SU-DHL-6 (cell line): ENCODE data around the gene CHD5.

Experiments used
- H2AFZ ChIP-seq: fragments of 200-600 bp; sonication (generic); 2 replicates; pipeline ENCODE4 v1.6.1; 2014; ENCODE audit warnings: low read depth, mild to moderate bottlenecking, moderate library complexity, mixed read lengths, antibody characterized with exemption, low read length; ENCODE audit not compliant: severe bottlenecking
- H3F3A ChIP-seq: fragments of 200-600 bp; shearing (Covaris generic); 2 replicates; pipeline ENCODE4 v1.6.0; 2016; ENCODE audit warnings: antibody characterized with exemption, mild to moderate bottlenecking; ENCODE audit not compliant: insufficient read depth
- H3K27ac ChIP-seq: fragments of 200-600 bp; sonication (generic); 2 replicates; pipeline ENCODE4 v1.5.1; 2016; ENCODE audit warnings: low read depth, mild to moderate bottlenecking, low read length, moderate library complexity, mixed read lengths
- H3K27me3 ChIP-seq: fragments of 200-600 bp; sonication (generic), shearing (Covaris generic); 2 replicates; pipeline ENCODE4 v1.6.0; 2014; ENCODE audit warnings: mild to moderate bottlenecking, low read length
- H3K36me3 ChIP-seq: fragments of 200-600 bp; sonication (generic); 2 replicates; pipeline ENCODE4 v1.6.1; 2014; ENCODE audit warnings: mild to moderate bottlenecking, low read length, mixed read lengths
- H3K4me2 ChIP-seq: fragments of 300-600, 200-600 bp; shearing (Covaris generic), sonication (generic); 2 replicates; pipeline ENCODE4 v1.6.0; 2014; ENCODE audit warnings: low read length, low read depth, mild to moderate bottlenecking; ENCODE audit not compliant: poor library complexity, severe bottlenecking
- H3K4me3 ChIP-seq: fragments of 200-600 bp; sonication (generic); 2 replicates; pipeline ENCODE4 v1.5.1; 2014; ENCODE audit warnings: antibody characterized with exemption, low read length, mild to moderate bottlenecking, mixed read lengths; ENCODE audit not compliant: insufficient read depth, poor library complexity, severe bottlenecking
- H3K79me2 ChIP-seq: fragments of 200-600 bp; sonication (generic); 2 replicates; pipeline ENCODE4 v1.6.1; 2014; ENCODE audit warnings: mild to moderate bottlenecking, low read length, moderate library complexity; ENCODE audit not compliant: insufficient read depth
- H3K9ac ChIP-seq: fragments of 200-600 bp; sonication (generic); 2 replicates; pipeline ENCODE4 v1.7.0; 2014; ENCODE audit warnings: mild to moderate bottlenecking, low read length
- H3K9me2 ChIP-seq: fragments of 200-600 bp; sonication (generic); replicated peaks from 2 replicates; pipeline ENCODE4 v1.6.1; 2014; ENCODE audit warnings: low read length; ENCODE audit not compliant: insufficient read depth
- H3K9me3 ChIP-seq: fragments of 200-600 bp; sonication (generic); 2 replicates; pipeline ENCODE4 v1.6.1; 2014; ENCODE audit warnings: low read length, mixed read lengths; ENCODE audit not compliant: insufficient read depth
- H4K20me1 ChIP-seq: fragments of 200-600 bp; sonication (generic); 2 replicates; pipeline ENCODE4 v1.6.1; 2014; ENCODE audit warnings: low read depth, mild to moderate bottlenecking, antibody characterized with exemption, low read length, moderate library complexity, mixed read lengths
- CTCF ChIP-seq: fragments of 200-600 bp; sonication (generic); IDR thresholded peaks from one replicate; pipeline ENCODE4 v1.5.1; 2017; ENCODE audit warnings: antibody characterized with exemption, mild to moderate bottlenecking, low read length, moderate library complexity; ENCODE audit not compliant: insufficient read depth, poor library complexity, severe bottlenecking
- EZH2phosphoT487 ChIP-seq: fragments of 200-600 bp; sonication (generic), shearing (Covaris generic); conservative IDR thresholded peaks from 2 replicates; pipeline ENCODE4 v1.6.1; 2018; ENCODE audit warnings: mild to moderate bottlenecking, antibody characterized with exemption, low read length, moderate library complexity, mixed read lengths

The CHD5 gene

DNA sequence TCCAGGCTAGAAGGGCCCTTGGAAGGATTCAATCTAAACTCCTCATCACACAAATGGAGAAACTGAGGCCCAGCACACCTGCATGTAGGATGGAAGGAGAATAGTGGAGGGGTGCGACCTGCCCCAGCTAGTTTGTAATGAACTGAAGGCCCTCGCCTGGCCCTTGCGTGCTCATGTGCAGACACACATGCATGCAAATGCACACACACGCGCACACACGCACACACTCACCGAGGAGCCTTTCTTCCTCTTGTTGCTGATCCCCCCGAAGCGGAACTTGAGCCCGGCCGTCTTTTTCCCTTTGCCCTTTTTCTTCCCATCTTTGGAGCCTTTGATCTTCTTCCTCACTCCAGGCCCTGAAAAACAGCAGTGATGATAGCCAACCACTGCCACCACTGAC, 27.9 kb downstream of the CHD5 start:
- Histone ChIP-seq H2AFZ (no peak overlapping the region), H3K9me3 (no peaks in the 10 kb centered on the region), H3K79me2 (no peaks in the 10 kb centered on the region), H3K9ac (no peak overlapping the region), H3K27ac (no peak overlapping the region), H3K9me2 (no peaks in the 10 kb centered on the region), H3F3A (no peaks in the 10 kb centered on the region), H3K36me3 (no peaks in the 10 kb centered on the region), H3K27me3 (no peaks in the 10 kb centered on the region), H3K4me2 (no peak overlapping the region), H3K4me3 (no peak overlapping the region), H4K20me1 (no peaks in the 10 kb centered on the region)
- TF ChIP-seq EZH2phosphoT487: no peak
- TF ChIP-seq CTCF: no peak

GRCh38 chr1:6151291-6151822, 28.8 kb downstream of the CHD5 start:
- Histone ChIP-seq H3K4me2 (no peak overlapping the region), H3K36me3 (no peaks in the 10 kb centered on the region), H3K9me2 (no peaks in the 10 kb centered on the region), H3K9ac (no peak overlapping the region), H3K27ac (no peak overlapping the region), H3K79me2 (no peaks in the 10 kb centered on the region), H3F3A (no peaks in the 10 kb centered on the region), H3K4me3 (no peak overlapping the region), H4K20me1 (no peaks in the 10 kb centered on the region), H3K27me3 (no peaks in the 10 kb centered on the region), H3K9me3 (no peaks in the 10 kb centered on the region), H2AFZ (no peak overlapping the region)
- TF ChIP-seq EZH2phosphoT487 (no peak), CTCF (no peak)

GRCh38 chr1:6150006-6150938, 29.8 kb downstream of the CHD5 start:
- Histone ChIP-seq H4K20me1 (no peaks in the 10 kb centered on the region), H3K9ac (no peak overlapping the region), H3F3A (no peaks in the 10 kb centered on the region), H3K27me3 (no peaks in the 10 kb centered on the region), H3K27ac (no peak overlapping the region), H3K36me3 (no peaks in the 10 kb centered on the region), H3K9me3 (no peaks in the 10 kb centered on the region), H3K4me2 (no peak overlapping the region), H2AFZ (no peak overlapping the region), H3K9me2 (no peaks in the 10 kb centered on the region), H3K4me3 (no peak overlapping the region), H3K79me2 (no peaks in the 10 kb centered on the region)
- no peak for TF ChIP-seq CTCF
- no peak for TF ChIP-seq EZH2phosphoT487
